ENCODE results near the gene ADAP1. TPM values are rescaled to one million over a fixed set of nuclear protein-coding genes. Genes with fewer than 3 reads are reported as not detected.

Gene ADAP1
- total and polyA plus RNA-seq, 2 of the 13 experiments (the other 11 are each of a cell fraction or from before 2014, with no cell fraction given): 10.5 to 24.6 TPM

DNA sequence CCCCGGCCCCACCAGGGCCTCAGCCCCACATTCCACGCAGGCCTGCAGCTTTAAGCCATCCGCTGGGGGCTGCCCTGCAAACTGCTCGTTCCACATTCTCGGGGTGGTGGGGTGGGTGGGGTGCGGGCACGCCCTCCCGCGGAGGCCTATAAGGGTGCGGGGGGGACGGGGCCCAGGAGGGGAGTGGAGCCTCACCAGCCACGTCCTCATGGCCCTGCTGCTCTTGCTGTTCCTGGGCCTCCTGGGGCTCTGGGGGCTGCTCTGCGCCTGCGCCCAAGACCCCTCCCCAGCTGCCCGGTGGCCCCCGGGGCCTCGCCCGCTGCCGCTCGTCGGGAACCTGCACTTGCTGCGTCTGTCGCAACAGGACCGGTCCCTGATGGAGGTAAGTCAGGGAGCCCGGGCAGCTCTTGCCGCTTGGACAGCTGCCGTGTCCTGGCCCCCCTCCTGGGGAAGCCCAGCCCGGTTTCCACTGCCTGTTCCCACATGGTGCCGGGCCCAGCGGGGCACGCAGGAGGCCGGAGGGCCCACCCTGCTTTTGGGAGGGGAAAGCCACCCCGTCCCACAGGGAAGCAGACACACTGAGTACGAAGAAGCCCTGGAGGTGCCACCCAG is 28.6 kb upstream of the ADAP1 start, which contains the start of gene CYP2W1 (continued):
- TF ChIP-seq, protein P1, sequence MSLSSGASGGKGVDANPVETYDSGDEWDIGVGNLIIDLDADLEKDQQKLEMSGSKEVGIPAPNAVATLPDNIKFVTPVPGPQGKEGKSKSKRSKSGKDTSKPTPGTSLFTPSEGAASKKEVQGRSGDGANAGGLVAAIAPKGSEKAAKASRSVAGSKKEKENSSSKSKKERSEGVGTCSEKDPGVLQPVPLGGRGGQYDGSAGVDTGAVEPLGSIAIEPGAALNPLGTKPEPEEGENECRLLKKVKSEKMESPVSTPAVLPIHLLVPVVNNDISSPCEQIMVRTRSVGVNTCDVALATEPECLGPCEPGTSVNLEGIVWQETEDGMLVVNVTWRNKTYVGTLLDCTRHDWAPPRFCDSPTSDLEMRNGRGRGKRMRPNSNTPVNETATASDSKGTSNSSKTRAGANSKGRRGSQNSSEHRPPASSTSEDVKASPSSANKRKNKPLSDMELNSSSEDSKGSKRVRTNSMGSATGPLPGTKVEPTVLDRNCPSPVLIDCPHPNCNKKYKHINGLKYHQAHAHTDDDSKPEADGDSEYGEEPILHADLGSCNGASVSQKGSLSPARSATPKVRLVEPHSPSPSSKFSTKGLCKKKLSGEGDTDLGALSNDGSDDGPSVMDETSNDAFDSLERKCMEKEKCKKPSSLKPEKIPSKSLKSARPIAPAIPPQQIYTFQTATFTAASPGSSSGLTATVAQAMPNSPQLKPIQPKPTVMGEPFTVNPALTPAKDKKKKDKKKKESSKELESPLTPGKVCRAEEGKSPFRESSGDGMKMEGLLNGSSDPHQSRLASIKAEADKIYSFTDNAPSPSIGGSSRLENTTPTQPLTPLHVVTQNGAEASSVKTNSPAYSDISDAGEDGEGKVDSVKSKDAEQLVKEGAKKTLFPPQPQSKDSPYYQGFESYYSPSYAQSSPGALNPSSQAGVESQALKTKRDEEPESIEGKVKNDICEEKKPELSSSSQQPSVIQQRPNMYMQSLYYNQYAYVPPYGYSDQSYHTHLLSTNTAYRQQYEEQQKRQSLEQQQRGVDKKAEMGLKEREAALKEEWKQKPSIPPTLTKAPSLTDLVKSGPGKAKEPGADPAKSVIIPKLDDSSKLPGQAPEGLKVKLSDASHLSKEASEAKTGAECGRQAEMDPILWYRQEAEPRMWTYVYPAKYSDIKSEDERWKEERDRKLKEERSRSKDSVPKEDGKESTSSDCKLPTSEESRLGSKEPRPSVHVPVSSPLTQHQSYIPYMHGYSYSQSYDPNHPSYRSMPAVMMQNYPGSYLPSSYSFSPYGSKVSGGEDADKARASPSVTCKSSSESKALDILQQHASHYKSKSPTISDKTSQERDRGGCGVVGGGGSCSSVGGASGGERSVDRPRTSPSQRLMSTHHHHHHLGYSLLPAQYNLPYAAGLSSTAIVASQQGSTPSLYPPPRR (CRISPR knock-in tag; IDR thresholded peaks at IDR 0.05; ENCODE audit: borderline replicate concordance): 0 out of 2 replicates have a peak, but pooled peaks have one; percentile 15
- TF ChIP-seq REPIN1 (CRISPR knock-in tag; IDR thresholded peaks at IDR 0.05; ENCODE audit: borderline replicate concordance, low read depth) (peak; percentile 42; the same call in 1 of the 2 replicates), ZNF138 (CRISPR knock-in tag; IDR thresholded peaks at IDR 0.05; ENCODE audit: low read depth) (no peak), NCOA5 (CRISPR knock-in tag; IDR thresholded peaks at IDR 0.05) (no peak), NPAS2 (CRISPR knock-in tag; IDR thresholded peaks at IDR 0.05; ENCODE audit: borderline replicate concordance) (no peak), TSC22D2 (CRISPR knock-in tag; IDR thresholded peaks at IDR 0.05; ENCODE audit: borderline replicate concordance) (no peak; the same call in none of the 2 replicates), ZBTB1 (CRISPR knock-in tag; IDR thresholded peaks at IDR 0.05; ENCODE audit: borderline replicate concordance) (no peak), ARHGAP35 (CRISPR knock-in tag; IDR thresholded peaks at IDR 0.05; ENCODE audit: borderline replicate concordance) (0 out of 2 replicates have a peak, but pooled peaks have one; percentile 46), NCOA2 (CRISPR knock-in tag; IDR thresholded peaks at IDR 0.05) (no peak)
- TF ChIP-seq, protein P2, sequence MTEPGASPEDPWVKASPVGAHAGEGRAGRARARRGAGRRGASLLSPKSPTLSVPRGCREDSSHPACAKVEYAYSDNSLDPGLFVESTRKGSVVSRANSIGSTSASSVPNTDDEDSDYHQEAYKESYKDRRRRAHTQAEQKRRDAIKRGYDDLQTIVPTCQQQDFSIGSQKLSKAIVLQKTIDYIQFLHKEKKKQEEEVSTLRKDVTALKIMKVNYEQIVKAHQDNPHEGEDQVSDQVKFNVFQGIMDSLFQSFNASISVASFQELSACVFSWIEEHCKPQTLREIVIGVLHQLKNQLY (CRISPR knock-in tag; IDR thresholded peaks at IDR 0.05): 0 out of 2 replicates have a peak, but pooled peaks have one; percentile 34
- TF ChIP-seq, protein P3, sequence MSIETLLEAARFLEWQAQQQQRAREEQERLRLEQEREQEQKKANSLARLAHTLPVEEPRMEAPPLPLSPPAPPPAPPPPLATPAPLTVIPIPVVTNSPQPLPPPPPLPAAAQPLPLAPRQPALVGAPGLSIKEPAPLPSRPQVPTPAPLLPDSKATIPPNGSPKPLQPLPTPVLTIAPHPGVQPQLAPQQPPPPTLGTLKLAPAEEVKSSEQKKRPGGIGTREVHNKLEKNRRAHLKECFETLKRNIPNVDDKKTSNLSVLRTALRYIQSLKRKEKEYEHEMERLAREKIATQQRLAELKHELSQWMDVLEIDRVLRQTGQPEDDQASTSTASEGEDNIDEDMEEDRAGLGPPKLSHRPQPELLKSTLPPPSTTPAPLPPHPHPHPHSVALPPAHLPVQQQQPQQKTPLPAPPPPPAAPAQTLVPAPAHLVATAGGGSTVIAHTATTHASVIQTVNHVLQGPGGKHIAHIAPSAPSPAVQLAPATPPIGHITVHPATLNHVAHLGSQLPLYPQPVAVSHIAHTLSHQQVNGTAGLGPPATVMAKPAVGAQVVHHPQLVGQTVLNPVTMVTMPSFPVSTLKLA (IDR thresholded peaks at IDR 0.05): no peak
- TF ChIP-seq, protein P4, sequence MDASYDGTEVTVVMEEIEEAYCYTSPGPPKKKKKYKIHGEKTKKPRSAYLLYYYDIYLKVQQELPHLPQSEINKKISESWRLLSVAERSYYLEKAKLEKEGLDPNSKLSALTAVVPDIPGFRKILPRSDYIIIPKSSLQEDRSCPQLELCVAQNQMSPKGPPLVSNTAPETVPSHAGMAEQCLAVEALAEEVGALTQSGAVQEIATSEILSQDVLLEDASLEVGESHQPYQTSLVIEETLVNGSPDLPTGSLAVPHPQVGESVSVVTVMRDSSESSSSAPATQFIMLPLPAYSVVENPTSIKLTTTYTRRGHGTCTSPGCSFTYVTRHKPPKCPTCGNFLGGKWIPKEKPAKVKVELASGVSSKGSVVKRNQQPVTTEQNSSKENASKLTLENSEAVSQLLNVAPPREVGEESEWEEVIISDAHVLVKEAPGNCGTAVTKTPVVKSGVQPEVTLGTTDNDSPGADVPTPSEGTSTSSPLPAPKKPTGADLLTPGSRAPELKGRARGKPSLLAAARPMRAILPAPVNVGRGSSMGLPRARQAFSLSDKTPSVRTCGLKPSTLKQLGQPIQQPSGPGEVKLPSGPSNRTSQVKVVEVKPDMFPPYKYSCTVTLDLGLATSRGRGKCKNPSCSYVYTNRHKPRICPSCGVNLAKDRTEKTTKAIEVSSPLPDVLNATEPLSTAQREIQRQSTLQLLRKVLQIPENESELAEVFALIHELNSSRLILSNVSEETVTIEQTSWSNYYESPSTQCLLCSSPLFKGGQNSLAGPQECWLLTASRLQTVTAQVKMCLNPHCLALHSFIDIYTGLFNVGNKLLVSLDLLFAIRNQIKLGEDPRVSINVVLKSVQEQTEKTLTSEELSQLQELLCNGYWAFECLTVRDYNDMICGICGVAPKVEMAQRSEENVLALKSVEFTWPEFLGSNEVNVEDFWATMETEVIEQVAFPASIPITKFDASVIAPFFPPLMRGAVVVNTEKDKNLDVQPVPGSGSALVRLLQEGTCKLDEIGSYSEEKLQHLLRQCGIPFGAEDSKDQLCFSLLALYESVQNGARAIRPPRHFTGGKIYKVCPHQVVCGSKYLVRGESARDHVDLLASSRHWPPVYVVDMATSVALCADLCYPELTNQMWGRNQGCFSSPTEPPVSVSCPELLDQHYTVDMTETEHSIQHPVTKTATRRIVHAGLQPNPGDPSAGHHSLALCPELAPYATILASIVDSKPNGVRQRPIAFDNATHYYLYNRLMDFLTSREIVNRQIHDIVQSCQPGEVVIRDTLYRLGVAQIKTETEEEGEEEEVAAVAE (CRISPR knock-in tag; IDR thresholded peaks at IDR 0.05; ENCODE audit: borderline replicate concordance): no peak
